ENCODE data around the gene LPAR5. TPM values are rescaled to one million over a fixed set of nuclear protein-coding genes. Genes with fewer than 3 reads are reported as not detected.

LPAR5 gene
- total RNA-seq, 2 experiments from 2014 or later, result 14.4 to 25.3 TPM

- Histone ChIP-seq H3K36me3 (ENCODE audit: insufficient read depth, low read length) (peaks cover 17% of the 10 kb centered on the region; the same call in 1 of the 2 replicates), H3K4me2 (ENCODE audit: low read length) (peak overlapping the region; percentile 87), H4K20me1 (ENCODE audit: insufficient read depth, low read length) (no peaks in the 10 kb centered on the region), H3K79me2 (ENCODE audit: insufficient read depth, low read depth, low read length) (peaks cover 62% of the 10 kb centered on the region; the same call in 1 of the 2 replicates), H3K9me2 (ENCODE audit: insufficient read depth, low read length) (no peaks in the 10 kb centered on the region), H3K27ac (ENCODE audit: low read depth, low read length, poor library complexity, severe bottlenecking) (peak overlapping the region; percentile 86), H3K9me3 (ENCODE audit: low read length) (no peaks in the 10 kb centered on the region), H3K4me3 (ENCODE audit: low read depth, low read length, poor library complexity, severe bottlenecking) (peak overlapping the region; percentile 61), H2AFZ (ENCODE audit: low read length) (peak overlapping the region; percentile 3; the same call in 1 of the 2 replicates), H3K4me1 (ENCODE audit: insufficient read depth, low read length, poor library complexity, severe bottlenecking) (peaks cover 71% of the 10 kb centered on the region)
- peak; percentile 80 for DNase-seq (ENCODE audit: low spot score)
- CTCF ChIA-PET (ENCODE audit: unreplicated experiment), result interaction anchor here (1.0 kb wide), 1 partner anchor 18 kb away, joined by 3 read pairs; no protein-coding TSS in a partner anchor
- TF ChIP-seq EZH2phosphoT487 (IDR thresholded peaks at IDR 0.05; ENCODE audit: borderline replicate concordance, low read depth, low read length) (no peak), CTCF (conservative IDR thresholded peaks at IDR 0.05; ENCODE audit: low read length) (no peak)
- POLR2A ChIA-PET, result interaction anchor here (0.5 to 1.4 kb wide), 6 partner anchors 9 to 93 kb away, joined by 3 to 8 read pairs (median 4); partner anchors contain the start of genes LPAR5 and ZNF384
- no TSS peak for BruUV-seq (replicated peaks)
- intact Hi-C loops (cut with micrococcal nuclease; ENCODE audit: unreplicated experiment), result loop anchor here (2.0 kb wide), 1 partner anchor 62 kb away; the partner anchor contains the start of gene ZNF384
These were observed 9.0 kb downstream of the LPAR5 start for GRCh38 chr12:6626654-6627283.

GRCh38 chr12:6620885-6621274, 14.9 kb downstream of the LPAR5 start:
- H3K9me2 ChIP-seq (ENCODE audit: insufficient read depth, low read length), result no peaks in the 10 kb centered on the region
- no peaks in the 10 kb centered on the region for H3K9me3 ChIP-seq (ENCODE audit: low read length)
- DNase-seq (ENCODE audit: low spot score), result no peak
- H3K4me2 ChIP-seq (ENCODE audit: low read length), result no peak overlapping the region
- peaks cover 48% of the 10 kb centered on the region for H3K36me3 ChIP-seq (ENCODE audit: insufficient read depth, low read length)
- TF ChIP-seq CTCF (conservative IDR thresholded peaks at IDR 0.05; ENCODE audit: low read length) (no peak), EZH2phosphoT487 (IDR thresholded peaks at IDR 0.05; ENCODE audit: borderline replicate concordance, low read depth, low read length) (no peak)
- POLR2A ChIA-PET, result interaction anchor here (0.6 to 1.4 kb wide), 2 partner anchors 9 to 13 kb away, joined by 3 to 6 read pairs; no protein-coding TSS in a partner anchor
- no peak overlapping the region for H2AFZ ChIP-seq (ENCODE audit: low read length)
- H3K4me3 ChIP-seq (ENCODE audit: low read depth, low read length, poor library complexity, severe bottlenecking), result no peak overlapping the region
- H4K20me1 ChIP-seq (ENCODE audit: insufficient read depth, low read length), result no peaks in the 10 kb centered on the region
- intact Hi-C loops (cut with micrococcal nuclease; ENCODE audit: unreplicated experiment), result no loop called here
- H3K27ac ChIP-seq (ENCODE audit: low read depth, low read length, poor library complexity, severe bottlenecking), result no peak overlapping the region
- CTCF ChIA-PET (ENCODE audit: unreplicated experiment), result no interaction called here
- BruUV-seq (replicated peaks), result no TSS peak
- H3K79me2 ChIP-seq (ENCODE audit: insufficient read depth, low read depth, low read length), result peaks cover 19% of the 10 kb centered on the region; the same call in 1 of the 2 replicates
- H3K4me1 ChIP-seq (ENCODE audit: insufficient read depth, low read length, poor library complexity, severe bottlenecking), result peaks cover 27% of the 10 kb centered on the region
